Hepatocyte (in vitro differentiated cells): ENCODE results near the gene LMAN2L. TPM values are rescaled to one million over a fixed set of nuclear protein-coding genes. Genes with fewer than 3 reads are reported as not detected.

Experiments used
- DNase-seq: peaks from one replicate; pipeline ENCODE4 v3.0.0-alpha.2; 2016; ENCODE audit warnings: low spot score
- H2AFZ ChIP-seq: fragments of 200-600 bp; sonication (generic); 2 replicates; pipeline ENCODE4 v1.6.0; 2016; ENCODE audit warnings: antibody characterized with exemption, mild to moderate bottlenecking
- H3K27ac ChIP-seq: fragments of 200-600 bp; sonication (generic); 2 replicates; pipeline ENCODE4 v1.5.1; 2016; ENCODE audit warnings: mild to moderate bottlenecking
- H3K27me3 ChIP-seq: fragments of 200-600 bp; sonication (generic); 2 replicates; pipeline ENCODE4 v1.6.1; 2016
- H3K36me3 ChIP-seq: fragments of 200-600 bp; sonication (generic); replicated peaks from 2 replicates; pipeline ENCODE4 v1.5.1; 2016; ENCODE audit warnings: low read depth; ENCODE audit not compliant: insufficient read depth
- H3K4me1 ChIP-seq: fragments of 200-600 bp; sonication (generic); 2 replicates; pipeline ENCODE4 v1.5.1; 2016; ENCODE audit warnings: mild to moderate bottlenecking, moderate library complexity; ENCODE audit not compliant: insufficient read depth
- H3K4me2 ChIP-seq: fragments of 200-600 bp; sonication (generic); 2 replicates; pipeline ENCODE4 v1.6.0; 2016
- H3K4me3 ChIP-seq: fragments of 200-600 bp; sonication (generic); 2 replicates; pipeline ENCODE4 v1.5.1; 2016; ENCODE audit warnings: mild to moderate bottlenecking
- H3K79me2 ChIP-seq: fragments of 200-600 bp; sonication (generic); 2 replicates; pipeline ENCODE4 v1.6.0; 2017; ENCODE audit warnings: mild to moderate bottlenecking
- H3K9me2 ChIP-seq: fragments of 200-600 bp; sonication (generic); replicated peaks from 2 replicates; pipeline ENCODE4 v1.6.0; 2017; ENCODE audit warnings: mild to moderate bottlenecking; ENCODE audit not compliant: insufficient read depth
- H3K9me3 ChIP-seq: fragments of 200-600 bp; sonication (generic); 2 replicates; pipeline ENCODE4 v1.5.1; 2016; ENCODE audit warnings: low read depth, mild to moderate bottlenecking
- H4K20me1 ChIP-seq: fragments of 200-600 bp; sonication (generic); 2 replicates; pipeline ENCODE4 v1.6.0; 2016; ENCODE audit warnings: mild to moderate bottlenecking; ENCODE audit not compliant: insufficient read depth, poor library complexity, severe bottlenecking
- EZH2 ChIP-seq: fragments of 200-600 bp; sonication (generic); IDR thresholded peaks from 2 replicates; pipeline ENCODE4 v1.6.1; 2016; ENCODE audit warnings: antibody characterized with exemption, mild to moderate bottlenecking, borderline replicate concordance
- EZH2phosphoT487 ChIP-seq: fragments of 200-600 bp; sonication (generic); IDR thresholded peaks from one replicate; pipeline ENCODE4 v1.6.1; 2018; ENCODE audit warnings: antibody characterized with exemption, mild to moderate bottlenecking, low read depth, moderate library complexity; ENCODE audit not compliant: unreplicated experiment, severe bottlenecking
- WGBS: methylation state at CpG from one replicate; pipeline ENCODE4 v1.1.6; 2016; ENCODE audit warnings: low lambda C conversion rate; ENCODE audit errors: missing lambda C conversion rate; 5-methylcytosine and 5-hydroxymethylcytosine counted together
- polyA plus RNA-seq: library from polyadenylated mRNA; unstranded; fragments of >200 nt; fragmentation: Nextera tagmentation; extraction: Ambion mirVana; gene quantifications from 2 replicates; pipeline ENCODE4 v1.2.1, GENCODE V29; 2016
- total RNA-seq: library from RNA; depleted of rRNA; stranded (reverse); fragments of >200 nt; gene quantifications from 2 replicates; pipeline ENCODE4 v1.2.3, GENCODE V29; 2014
- TF ChIP-seq, protein P1 (sequence below): fragments of 200-600 bp; sonication (generic); IDR thresholded peaks from 2 replicates; pipeline ENCODE4 v1.5.1; 2016; ENCODE audit warnings: antibody characterized with exemption, mild to moderate bottlenecking; ENCODE audit not compliant: poor library complexity

LMAN2L gene
- total and polyA plus RNA-seq, 2 experiments from 2014 or later: 35.6 to 46.7 TPM

DNA sequence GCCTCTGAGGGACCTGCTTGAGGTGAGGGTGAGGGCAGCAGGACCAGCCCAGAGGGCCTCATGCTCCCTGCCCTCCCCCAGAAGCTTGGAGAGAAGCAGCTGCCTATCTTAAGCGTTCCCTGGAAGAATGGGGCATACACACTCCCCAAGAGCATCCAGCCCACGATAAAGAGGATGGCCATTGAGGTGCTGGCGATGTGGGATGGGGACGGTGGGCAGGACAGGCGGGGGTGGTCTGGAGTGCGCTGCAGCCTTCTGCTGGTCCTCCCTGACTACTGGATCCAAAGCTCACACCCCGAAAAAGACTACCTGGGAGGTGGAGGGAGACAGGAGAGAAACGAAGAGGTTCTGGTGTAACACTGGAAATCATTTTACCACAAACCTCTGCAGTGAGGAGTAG lies 45.6 kb downstream of the LMAN2L start:
- Histone ChIP-seq H3K4me2 (no peak overlapping the region), H3K9me2 (no peaks in the 10 kb centered on the region), H4K20me1 (no peaks in the 10 kb centered on the region), H3K9me3 (no peaks in the 10 kb centered on the region), H3K79me2 (no peaks in the 10 kb centered on the region), H3K27me3 (no peaks in the 10 kb centered on the region), H3K27ac (no peak overlapping the region), H2AFZ (no peak overlapping the region), H3K4me1 (no peaks in the 10 kb centered on the region), H3K36me3 (no peaks in the 10 kb centered on the region), H3K4me3 (no peak overlapping the region)
- 92% methylated on average over 8 of the region's 8 CpGs for WGBS
- TF ChIP-seq EZH2phosphoT487: no peak
- no peak for TF ChIP-seq EZH2
- TF ChIP-seq, protein P1, sequence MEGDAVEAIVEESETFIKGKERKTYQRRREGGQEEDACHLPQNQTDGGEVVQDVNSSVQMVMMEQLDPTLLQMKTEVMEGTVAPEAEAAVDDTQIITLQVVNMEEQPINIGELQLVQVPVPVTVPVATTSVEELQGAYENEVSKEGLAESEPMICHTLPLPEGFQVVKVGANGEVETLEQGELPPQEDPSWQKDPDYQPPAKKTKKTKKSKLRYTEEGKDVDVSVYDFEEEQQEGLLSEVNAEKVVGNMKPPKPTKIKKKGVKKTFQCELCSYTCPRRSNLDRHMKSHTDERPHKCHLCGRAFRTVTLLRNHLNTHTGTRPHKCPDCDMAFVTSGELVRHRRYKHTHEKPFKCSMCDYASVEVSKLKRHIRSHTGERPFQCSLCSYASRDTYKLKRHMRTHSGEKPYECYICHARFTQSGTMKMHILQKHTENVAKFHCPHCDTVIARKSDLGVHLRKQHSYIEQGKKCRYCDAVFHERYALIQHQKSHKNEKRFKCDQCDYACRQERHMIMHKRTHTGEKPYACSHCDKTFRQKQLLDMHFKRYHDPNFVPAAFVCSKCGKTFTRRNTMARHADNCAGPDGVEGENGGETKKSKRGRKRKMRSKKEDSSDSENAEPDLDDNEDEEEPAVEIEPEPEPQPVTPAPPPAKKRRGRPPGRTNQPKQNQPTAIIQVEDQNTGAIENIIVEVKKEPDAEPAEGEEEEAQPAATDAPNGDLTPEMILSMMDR: no peak
- DNase-seq: no peak

DNA sequence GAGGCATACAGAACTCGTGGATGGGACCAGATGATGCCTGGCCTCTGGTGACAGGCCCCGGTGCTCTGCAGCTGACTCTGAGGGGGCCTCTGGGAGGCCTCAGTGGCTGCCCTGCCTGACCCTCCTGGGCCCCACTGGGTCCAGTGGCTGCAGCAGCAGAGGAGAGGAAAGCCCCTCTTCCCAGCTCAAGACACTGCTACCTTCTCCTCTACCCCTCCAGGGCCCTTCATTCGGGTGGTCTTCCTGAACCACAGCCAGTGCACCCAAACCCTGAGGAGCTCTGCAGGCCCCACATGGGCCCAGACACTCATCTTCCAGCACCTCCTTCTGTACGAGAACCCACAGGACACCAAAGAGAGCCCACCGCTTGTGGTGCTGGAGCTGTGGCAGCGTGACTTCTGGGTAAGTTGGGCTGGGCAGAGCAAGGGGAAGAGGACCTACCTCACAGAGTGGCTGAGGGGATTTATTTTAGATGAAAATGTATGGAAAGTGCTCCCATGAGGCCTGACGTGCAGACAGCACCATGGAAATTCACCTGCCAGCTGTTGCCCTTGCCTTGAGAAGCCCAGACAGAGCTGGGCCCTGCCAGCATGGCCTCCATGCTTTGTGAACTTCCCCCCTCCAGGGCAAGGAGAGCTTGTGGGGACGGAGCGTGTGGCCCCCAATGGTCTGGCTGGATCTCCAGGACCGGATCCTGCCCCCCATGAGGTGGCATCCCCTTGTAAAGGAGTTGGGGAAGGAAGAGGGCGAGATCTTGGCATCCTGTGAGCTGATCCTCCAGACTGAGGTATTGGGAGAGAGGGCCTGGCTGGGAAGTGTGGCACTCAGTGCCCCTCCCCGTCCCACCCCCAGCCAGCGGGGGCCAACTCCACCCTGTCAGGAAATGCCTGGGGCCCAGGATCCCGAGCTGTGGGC lies 46.3 kb downstream of the LMAN2L start:
- Histone ChIP-seq H3K79me2 (no peaks in the 10 kb centered on the region), H3K4me1 (no peaks in the 10 kb centered on the region), H3K4me2 (no peak overlapping the region), H3K4me3 (no peak overlapping the region), H2AFZ (no peak overlapping the region), H3K36me3 (no peaks in the 10 kb centered on the region), H3K27ac (no peak overlapping the region), H3K9me2 (no peaks in the 10 kb centered on the region), H3K27me3 (no peaks in the 10 kb centered on the region), H3K9me3 (no peaks in the 10 kb centered on the region), H4K20me1 (no peaks in the 10 kb centered on the region)
- TF ChIP-seq EZH2 (no peak), EZH2phosphoT487 (no peak)
- TF ChIP-seq, protein P1: no peak
- no peak for DNase-seq
- 90% methylated on average over 10 of the region's 14 CpGs for WGBS

DNA sequence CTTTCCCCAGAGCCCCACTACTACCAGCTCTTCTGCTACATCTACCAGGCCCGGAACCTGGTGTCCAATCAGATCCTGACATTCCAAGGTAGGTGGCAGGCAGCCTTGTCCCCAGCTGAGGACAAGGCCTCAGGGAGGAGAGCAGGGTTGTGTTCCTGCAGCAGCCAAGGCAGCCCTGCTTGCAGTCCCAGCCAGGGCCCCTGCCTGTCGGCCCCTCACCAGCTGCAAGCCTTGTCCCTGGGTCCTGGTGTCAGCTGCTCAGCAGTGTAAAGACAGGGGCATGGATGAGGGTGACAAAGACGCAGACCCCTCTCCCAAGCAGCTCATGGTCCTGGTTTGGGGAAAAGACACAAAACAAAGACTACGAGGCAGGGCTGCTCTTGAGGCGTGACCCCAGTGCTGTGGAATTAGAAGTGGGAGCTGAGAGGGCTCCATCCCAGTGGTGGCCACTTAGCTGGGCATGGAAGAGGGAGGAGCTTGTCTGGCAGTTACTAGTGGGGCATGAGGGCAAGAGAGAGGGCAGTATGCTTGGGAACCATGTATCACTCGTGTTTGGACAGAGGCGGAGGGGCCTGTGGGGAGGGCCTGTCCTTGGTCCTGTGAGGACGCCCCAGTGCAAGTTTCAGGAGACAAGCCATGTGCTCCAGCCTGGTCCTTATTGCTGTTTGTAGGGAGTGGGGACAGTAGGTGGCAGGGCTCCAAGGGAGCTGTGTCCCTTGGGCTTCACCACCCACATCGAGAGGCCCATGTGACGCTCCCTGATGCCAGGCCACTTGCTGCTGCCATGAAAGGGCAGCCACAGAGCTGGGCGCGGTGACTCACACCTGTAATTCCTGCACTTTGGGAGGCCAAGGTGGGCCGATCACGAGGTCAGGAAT lies 47.5 kb downstream of the LMAN2L start:
- Histone ChIP-seq H3K36me3 (no peaks in the 10 kb centered on the region), H3K9me3 (no peaks in the 10 kb centered on the region), H3K79me2 (no peaks in the 10 kb centered on the region), H3K4me2 (no peak overlapping the region), H3K9me2 (no peaks in the 10 kb centered on the region), H2AFZ (no peak overlapping the region), H3K27me3 (no peaks in the 10 kb centered on the region), H3K4me1 (no peaks in the 10 kb centered on the region), H3K4me3 (no peak overlapping the region), H4K20me1 (no peaks in the 10 kb centered on the region), H3K27ac (no peak overlapping the region)
- DNase-seq: no peak
- TF ChIP-seq, protein P1: no peak
- TF ChIP-seq EZH2phosphoT487 (no peak), EZH2 (no peak)
- 91% methylated on average over 14 of the region's 14 CpGs for WGBS
